GM12801 (cell line): ENCODE results near the gene ANKRD13B.

Experiments used
- TF ChIP-seq, protein P1 (sequence below): IDR thresholded peaks from one replicate; pipeline ENCODE4 v1.5.1; 2011; ENCODE audit warnings: control low read depth; ENCODE audit not compliant: insufficient read length; ENCODE audit errors: extremely low read depth

The ANKRD13B gene

GRCh38 chr17:29628644-29629043, 35.7 kb downstream of the ANKRD13B start:
- TF ChIP-seq, protein P1, sequence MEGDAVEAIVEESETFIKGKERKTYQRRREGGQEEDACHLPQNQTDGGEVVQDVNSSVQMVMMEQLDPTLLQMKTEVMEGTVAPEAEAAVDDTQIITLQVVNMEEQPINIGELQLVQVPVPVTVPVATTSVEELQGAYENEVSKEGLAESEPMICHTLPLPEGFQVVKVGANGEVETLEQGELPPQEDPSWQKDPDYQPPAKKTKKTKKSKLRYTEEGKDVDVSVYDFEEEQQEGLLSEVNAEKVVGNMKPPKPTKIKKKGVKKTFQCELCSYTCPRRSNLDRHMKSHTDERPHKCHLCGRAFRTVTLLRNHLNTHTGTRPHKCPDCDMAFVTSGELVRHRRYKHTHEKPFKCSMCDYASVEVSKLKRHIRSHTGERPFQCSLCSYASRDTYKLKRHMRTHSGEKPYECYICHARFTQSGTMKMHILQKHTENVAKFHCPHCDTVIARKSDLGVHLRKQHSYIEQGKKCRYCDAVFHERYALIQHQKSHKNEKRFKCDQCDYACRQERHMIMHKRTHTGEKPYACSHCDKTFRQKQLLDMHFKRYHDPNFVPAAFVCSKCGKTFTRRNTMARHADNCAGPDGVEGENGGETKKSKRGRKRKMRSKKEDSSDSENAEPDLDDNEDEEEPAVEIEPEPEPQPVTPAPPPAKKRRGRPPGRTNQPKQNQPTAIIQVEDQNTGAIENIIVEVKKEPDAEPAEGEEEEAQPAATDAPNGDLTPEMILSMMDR = no peak

- TF ChIP-seq, protein P1 = no peak
Observed at GRCh38 chr17:29629839-29630238, 36.9 kb downstream of the ANKRD13B start.

GRCh38 chr17:29630630-29631193, 37.8 kb downstream of the ANKRD13B start:
- TF ChIP-seq, protein P1 = no peak

GRCh38 chr17:29633886-29634285, 41.0 kb downstream of the ANKRD13B start:
- TF ChIP-seq, protein P1 = no peak

DNA sequence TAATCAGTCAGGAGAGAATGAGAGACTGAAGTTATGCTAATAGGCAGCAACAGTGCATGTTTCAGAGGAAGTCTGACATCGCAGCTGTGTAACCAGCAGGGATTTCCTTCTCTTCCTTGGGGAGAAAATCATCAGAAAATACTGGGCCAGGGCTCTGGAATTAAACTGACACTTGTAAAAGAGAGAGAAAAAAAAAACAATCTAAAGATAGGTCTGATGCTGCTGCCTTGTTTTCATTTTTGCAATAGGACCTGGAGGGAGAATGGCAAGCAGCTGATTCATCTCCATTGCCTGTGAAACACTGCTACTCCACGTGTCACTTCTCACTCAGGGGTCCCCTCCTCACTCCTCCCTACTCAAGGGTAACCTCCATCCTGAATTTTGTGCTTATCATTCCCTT, 47.5 kb downstream of the ANKRD13B start:
- TF ChIP-seq, protein P1 = no peak

- TF ChIP-seq, protein P1 = no peak
Observed at GRCh38 chr17:29640981-29641642, 48.2 kb downstream of the ANKRD13B start.

DNA sequence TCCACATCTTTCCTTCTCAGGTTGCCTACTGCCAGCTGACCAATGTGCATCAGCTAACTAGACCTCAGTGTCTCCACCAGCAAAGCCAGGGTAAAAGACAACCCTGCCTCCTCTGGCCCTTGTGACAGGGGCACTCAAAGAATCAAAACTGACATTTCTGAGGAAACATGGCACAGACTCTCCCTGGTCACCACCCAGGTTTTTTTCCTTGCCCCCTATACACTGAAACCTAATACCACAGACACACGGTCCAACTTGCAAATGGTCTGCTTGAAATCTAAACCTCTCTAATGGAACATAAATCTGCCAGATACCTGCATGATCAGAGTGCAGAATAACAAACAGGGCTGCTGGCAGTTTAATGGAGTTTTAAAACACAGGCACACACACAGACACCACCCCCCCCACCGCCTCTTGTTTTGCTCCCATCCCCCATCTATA, 49.3 kb downstream of the ANKRD13B start:
- TF ChIP-seq, protein P1 = no peak
